GM10266 (cell line): ENCODE results near the gene NMNAT3.

Source experiments
- DNase-seq: peaks from one replicate; pipeline ENCODE4 v3.0.0; 2012; ENCODE audit errors: extremely low spot score
- TF ChIP-seq, protein P1 (sequence below): IDR thresholded peaks from 2 replicates; pipeline ENCODE4 v1.5.1; 2012; ENCODE audit warnings: mild to moderate bottlenecking, low read depth; ENCODE audit not compliant: control insufficient read depth, insufficient read depth; ENCODE audit errors: missing control alignments

Gene NMNAT3

DNA sequence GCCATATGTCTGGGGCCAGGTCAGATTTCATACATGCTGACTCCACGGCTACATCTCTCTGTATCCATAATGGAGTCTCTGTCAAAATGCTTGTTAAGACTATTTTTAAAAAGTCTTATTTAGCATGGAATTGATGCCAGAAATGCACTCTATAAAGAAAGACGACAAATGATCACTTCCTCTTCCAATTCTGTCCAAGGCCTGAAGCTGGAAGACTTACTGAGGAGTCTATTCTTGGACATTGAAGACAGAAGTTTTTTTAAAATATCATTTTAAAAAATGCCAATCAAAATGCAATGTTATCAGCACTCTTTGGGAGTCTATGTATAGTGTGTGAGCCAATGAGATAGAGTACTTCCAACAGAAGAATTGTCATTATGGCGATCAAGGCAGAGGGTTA, 27.9 kb upstream of the NMNAT3 start:
- TF ChIP-seq, protein P1, sequence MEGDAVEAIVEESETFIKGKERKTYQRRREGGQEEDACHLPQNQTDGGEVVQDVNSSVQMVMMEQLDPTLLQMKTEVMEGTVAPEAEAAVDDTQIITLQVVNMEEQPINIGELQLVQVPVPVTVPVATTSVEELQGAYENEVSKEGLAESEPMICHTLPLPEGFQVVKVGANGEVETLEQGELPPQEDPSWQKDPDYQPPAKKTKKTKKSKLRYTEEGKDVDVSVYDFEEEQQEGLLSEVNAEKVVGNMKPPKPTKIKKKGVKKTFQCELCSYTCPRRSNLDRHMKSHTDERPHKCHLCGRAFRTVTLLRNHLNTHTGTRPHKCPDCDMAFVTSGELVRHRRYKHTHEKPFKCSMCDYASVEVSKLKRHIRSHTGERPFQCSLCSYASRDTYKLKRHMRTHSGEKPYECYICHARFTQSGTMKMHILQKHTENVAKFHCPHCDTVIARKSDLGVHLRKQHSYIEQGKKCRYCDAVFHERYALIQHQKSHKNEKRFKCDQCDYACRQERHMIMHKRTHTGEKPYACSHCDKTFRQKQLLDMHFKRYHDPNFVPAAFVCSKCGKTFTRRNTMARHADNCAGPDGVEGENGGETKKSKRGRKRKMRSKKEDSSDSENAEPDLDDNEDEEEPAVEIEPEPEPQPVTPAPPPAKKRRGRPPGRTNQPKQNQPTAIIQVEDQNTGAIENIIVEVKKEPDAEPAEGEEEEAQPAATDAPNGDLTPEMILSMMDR, result no peak
- DNase-seq, result no peak

GRCh38 chr3:139696314-139696604, 18.5 kb upstream of the NMNAT3 start:
- no peak for DNase-seq
- TF ChIP-seq, protein P1, result no peak

- no peak for DNase-seq
- TF ChIP-seq, protein P1, result no peak
These were observed 17.9 kb upstream of the NMNAT3 start for GRCh38 chr3:139695426-139696313.

DNA sequence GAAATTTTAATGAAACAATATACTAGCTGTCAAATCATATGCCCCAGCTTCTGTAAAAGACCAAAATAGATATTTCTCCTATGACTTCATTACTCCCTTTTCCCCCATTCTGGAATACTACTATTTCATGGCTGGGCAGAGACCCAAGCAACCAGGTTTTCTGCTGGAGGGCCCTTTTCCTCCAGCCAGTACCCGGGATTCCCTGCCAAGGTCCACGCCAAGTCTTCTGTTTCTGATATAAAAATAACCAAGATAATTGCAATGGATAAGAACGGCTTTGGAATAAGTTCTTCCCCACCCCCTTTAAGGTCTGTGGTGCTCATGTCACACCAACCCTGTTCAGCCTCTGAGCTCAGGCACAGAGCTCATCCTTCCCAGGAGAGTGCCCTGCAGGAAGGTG, 17.2 kb upstream of the NMNAT3 start:
- TF ChIP-seq, protein P1, result no peak
- no peak for DNase-seq

- TF ChIP-seq, protein P1, result no peak
- DNase-seq, result no peak
These were observed 16.8 kb upstream of the NMNAT3 start for GRCh38 chr3:139694542-139694941.

DNA sequence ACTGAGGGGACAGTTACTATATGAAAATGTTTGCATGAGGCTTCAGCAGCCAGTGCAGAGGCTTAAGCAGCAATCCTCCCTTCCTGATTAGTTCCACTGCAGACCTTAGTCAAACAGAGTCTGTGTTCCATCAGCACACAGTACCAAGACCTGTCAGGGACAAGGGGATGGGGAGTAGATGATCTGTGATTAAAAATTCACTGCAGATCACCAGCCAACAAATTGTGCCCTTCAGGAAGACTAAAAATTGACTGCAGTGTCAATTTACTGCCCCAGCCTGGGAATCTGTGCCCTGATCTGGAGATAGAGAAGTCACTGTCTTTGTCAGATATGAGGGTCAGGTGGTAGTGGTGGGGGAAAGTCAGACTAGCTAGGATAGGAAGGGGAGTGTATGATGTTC, 13.8 kb upstream of the NMNAT3 start:
- no peak for DNase-seq
- TF ChIP-seq, protein P1, result no peak

- DNase-seq, result no peak
- TF ChIP-seq, protein P1, result no peak
These were observed 12.0 kb upstream of the NMNAT3 start for GRCh38 chr3:139689708-139690228.
